Stomach (tissue), 8 donors: Measurements from ENCODE around the gene KIAA0040. TPM values are rescaled to one million over a fixed set of nuclear protein-coding genes. Genes with fewer than 3 reads are reported as not detected.

Experiments
- polyA plus RNA-seq, 3 donors: library from polyadenylated mRNA; stranded (reverse); fragments of 200-250 nt; gene quantifications; one replicate each; pipeline ENCODE4 v1.2.3, GENCODE V29; 2013
- total RNA-seq, 5 donors: library from RNA; depleted of rRNA; stranded (reverse); fragments of >200 nt; gene quantifications; one replicate each; pipeline versions ENCODE4 v1.1.0 to v1.2.3, GENCODE V29; 2014 to 2016
- donor health status: healthy with polysubstance abuse.
- donor health status: Bipolar disorder and iron deficiency.
- donor health status: healthy.

The KIAA0040 gene
- total and polyA plus RNA-seq, 8 donors: 4.1 to 36.8 (median 14.8) TPM

Other genes with a start within 250 kb of the KIAA0040 start
- gene CACYBP, start 192.8 kb downstream of the KIAA0040 start, total RNA-seq: 100 to 1,000 TPM in 3 of 5 donors, 10 to 100 TPM in 2; 16.5 to 317 (median 125) TPM
- gene CACYBP, start 192.8 kb downstream of the KIAA0040 start, polyA plus RNA-seq: 10 to 100 TPM; 38.2 to 64.4 (median 63.8) TPM
- gene MRPS14, start 169.4 kb downstream of the KIAA0040 start, total RNA-seq: 10 to 100 TPM in 3 of 5 donors, 1 to 10 TPM in 2; 7.0 to 45.9 (median 12.5) TPM
- gene MRPS14, start 169.4 kb downstream of the KIAA0040 start, polyA plus RNA-seq: 10 to 100 TPM; 20.3 to 28.3 (median 24.3) TPM
- gene TNN, start 124.9 kb downstream of the KIAA0040 start, total RNA-seq: 1 to 10 TPM in 1 of 5 donors, under 1 TPM in 1, not detected in 3; 0.14 to 1.1 TPM
- under 1 TPM in 1 of 3 donors, not detected in 2; 0.06 TPM for gene TNN, start 124.9 kb downstream of the KIAA0040 start, polyA plus RNA-seq